Right hindlimb (tissue), 1 donor: ENCODE data around the gene SKOR1.
A peak's percentile ranks its signal among the peaks of the same experiment; 100 is the strongest.

Source experiments
- DNase-seq: peaks from one replicate; pipeline ENCODE4 v3.0.0-alpha.2; 2018

The SKOR1 gene

GRCh38 chr15:67796196-67797127, 28.8 kb upstream of the SKOR1 start:
- DNase-seq: no peak

- no peak for DNase-seq
Observed at GRCh38 chr15:67799801-67800205, 25.5 kb upstream of the SKOR1 start.

- DNase-seq: no peak
Observed at GRCh38 chr15:67801142-67801541, 24.2 kb upstream of the SKOR1 start.

GRCh38 chr15:67801926-67802914, 23.1 kb upstream of the SKOR1 start:
- DNase-seq: no peak

- DNase-seq: peak; percentile 4
Observed at GRCh38 chr15:67803299-67803698, 22.0 kb upstream of the SKOR1 start.

- no peak for DNase-seq
Observed at GRCh38 chr15:67803996-67804843, 21.1 kb upstream of the SKOR1 start.

- no peak for DNase-seq
Observed at GRCh38 chr15:67805008-67805665, 20.2 kb upstream of the SKOR1 start.

GRCh38 chr15:67805666-67806516, 19.4 kb upstream of the SKOR1 start:
- DNase-seq: peak; percentile 13

- peak; percentile 6 for DNase-seq
Observed at GRCh38 chr15:67806536-67806935, 18.8 kb upstream of the SKOR1 start.

- peak; percentile 10 for DNase-seq
Observed at GRCh38 chr15:67807141-67807540, 18.2 kb upstream of the SKOR1 start.

- DNase-seq: no peak
Observed at GRCh38 chr15:67807836-67808235, 17.5 kb upstream of the SKOR1 start.

- peak; percentile 4 for DNase-seq
Observed at GRCh38 chr15:67808821-67809220, 16.5 kb upstream of the SKOR1 start.

GRCh38 chr15:67809441-67809840, 15.9 kb upstream of the SKOR1 start:
- DNase-seq: no peak

- peak; percentile 5 for DNase-seq
Observed at GRCh38 chr15:67809866-67810265, 15.4 kb upstream of the SKOR1 start.

- DNase-seq: peak; percentile 12
Observed at GRCh38 chr15:67812241-67812644, 13.1 kb upstream of the SKOR1 start.

GRCh38 chr15:67813104-67813634, 12.1 kb upstream of the SKOR1 start:
- peak; percentile 4 for DNase-seq

- peak; percentile 1 for DNase-seq
Observed at GRCh38 chr15:67815036-67815592, 10.2 kb upstream of the SKOR1 start.

GRCh38 chr15:67816668-67817067, 8.6 kb upstream of the SKOR1 start:
- no peak for DNase-seq

GRCh38 chr15:67818464-67818863, 6.8 kb upstream of the SKOR1 start:
- DNase-seq: no peak

GRCh38 chr15:67819636-67820035, 5.7 kb upstream of the SKOR1 start:
- DNase-seq: no peak
